HG03045 (cell line): ENCODE measurements around the gene GALNT9.
"Not testable (repeated sequence)": the region's sequence is repeated elsewhere in the genome, so short reads cannot be mapped to it uniquely, and the experiment has no call there.

ENCODE experiments used
- ATAC-seq: cut with Tn5 transposase; IDR thresholded peaks from one replicate; pipeline ENCODE4 v1.9.1; 2021; ENCODE audit warnings: mild to moderate bottlenecking, moderate library complexity; ENCODE audit not compliant: unreplicated experiment

Gene GALNT9

DNA sequence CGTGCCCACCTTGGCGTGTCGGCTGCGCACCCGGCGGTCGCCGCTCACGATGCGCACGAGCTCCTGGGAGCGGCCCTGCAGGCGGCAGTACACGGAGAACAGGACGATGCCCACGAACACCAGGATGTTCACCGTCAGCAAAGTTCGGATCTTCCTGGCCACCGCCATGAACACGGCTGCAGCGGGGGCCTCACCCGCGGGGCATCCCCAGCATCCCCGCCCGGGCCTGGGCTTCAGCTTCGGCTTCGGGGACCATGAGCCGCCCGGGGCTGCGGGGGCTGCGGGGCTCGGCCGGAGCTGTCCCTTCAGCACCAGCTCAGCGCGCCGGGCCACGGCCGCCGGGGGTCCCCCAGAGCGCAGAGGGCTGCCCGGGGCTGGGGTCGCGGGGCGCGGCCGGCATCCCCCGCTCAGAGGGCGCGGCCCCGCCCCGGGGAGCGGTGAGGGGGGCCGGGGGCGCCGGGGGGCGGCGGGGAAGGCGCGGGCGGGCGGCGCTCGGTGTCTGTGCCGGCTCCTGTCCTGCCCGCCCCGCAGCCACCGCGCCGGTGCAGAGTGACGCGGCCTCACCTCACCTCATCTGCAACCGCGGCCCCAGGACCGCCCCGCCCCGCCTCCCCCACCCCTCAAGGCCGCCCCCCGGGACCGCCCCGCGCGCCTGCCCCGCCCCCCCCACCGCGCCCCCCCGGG, at the start of gene GALNT9:
Gene GALNT9, minus strand, starts transcription at position 554 of the 684 bp plus-strand sequence. Its CDS starts 386 bp downstream, at position 168.
- no peak for ATAC-seq

DNA sequence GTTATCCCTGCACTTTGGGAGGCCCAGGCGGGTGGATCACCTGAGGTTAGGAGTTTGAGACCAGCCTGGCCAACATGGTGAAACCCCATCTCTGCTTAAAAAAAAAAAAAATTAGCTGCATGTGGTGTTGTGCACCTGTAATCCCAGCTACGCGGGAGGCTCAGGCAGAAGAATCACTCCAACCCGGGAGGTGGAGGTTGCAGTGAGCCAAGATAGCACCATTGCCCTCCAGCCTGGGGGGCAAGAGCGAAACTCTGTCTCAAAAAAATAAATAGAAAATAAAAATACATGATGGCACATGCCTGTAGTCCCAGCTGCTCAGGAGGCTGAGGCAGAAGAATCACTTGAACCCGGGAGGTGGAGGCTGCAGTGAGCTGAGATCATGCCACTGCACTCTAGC, 49.7 kb upstream of the GALNT9 start:
- not testable (repeated sequence) for ATAC-seq

DNA sequence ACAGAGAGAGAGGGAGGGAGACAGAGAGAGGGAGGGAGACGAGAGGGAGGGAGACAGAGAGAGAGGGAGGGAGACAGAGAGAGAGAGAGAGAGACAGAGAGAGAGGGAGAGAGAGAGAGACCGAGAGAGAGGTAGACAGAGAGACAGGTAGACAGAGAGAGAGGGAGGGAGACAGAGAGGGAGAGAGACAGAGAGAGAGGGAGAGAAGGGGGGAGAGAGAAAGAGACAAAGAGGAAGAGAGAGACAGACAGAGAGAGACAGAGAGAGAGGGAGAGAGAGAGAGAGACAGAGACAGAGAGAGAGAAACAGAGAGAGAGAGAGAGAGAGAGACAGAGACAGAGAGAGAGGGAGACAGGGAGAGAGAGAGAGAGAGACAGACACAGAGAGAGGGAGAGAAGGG, 47.8 kb upstream of the GALNT9 start:
- ATAC-seq, result no peak

DNA sequence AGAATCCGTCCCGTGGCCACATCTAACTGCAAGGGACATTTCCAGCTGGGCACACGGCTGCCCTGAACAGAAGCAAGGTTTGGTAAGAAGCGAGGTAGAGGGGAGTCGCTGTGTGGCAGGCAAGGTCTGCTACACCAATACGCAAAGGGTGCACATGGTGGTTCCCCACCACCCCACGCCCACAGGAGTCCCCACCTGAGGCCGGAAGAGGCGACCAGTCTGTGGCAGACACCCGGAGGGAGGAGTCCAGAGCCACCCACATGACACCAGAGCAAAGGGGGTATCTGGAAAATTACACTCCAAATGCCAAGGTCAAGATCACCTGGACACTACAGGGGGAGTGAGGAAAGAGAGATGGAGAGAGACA, 47.1 kb upstream of the GALNT9 start:
- no peak for ATAC-seq

DNA sequence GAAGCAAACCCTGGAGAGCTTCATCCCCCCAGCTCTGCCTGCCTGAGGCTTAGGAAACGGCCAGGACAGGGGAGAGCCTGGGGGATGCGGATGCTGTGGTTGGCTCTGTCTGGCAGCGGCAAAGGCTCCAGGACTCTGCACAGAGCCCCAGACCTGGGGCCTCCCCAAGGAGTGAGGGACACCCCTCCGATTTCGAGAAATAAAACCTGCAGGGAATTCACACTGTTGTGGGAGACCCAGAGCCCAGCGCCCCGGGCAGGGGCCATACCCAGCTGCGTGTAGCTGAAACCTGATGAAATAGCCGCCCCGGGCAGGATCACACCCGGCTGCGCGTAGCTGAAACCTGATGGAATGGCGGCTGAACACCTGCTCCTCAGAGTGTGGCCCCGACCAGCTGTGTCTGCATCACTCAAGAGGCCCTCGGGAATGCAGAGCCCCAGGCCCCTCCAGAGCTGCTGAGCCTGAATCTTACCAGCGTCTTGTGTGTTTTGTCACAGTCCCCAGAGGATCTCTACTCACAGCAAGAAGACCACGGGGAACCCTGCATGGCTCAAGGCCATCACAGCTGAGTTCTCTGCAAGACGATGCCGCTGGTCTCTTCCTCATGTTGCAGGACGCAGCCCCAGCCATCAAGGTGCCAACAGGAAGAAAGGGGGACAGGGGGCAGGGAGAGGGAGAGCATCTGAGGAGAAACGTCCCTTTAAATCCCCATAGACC, 46.5 kb upstream of the GALNT9 start:
- no peak for ATAC-seq

DNA sequence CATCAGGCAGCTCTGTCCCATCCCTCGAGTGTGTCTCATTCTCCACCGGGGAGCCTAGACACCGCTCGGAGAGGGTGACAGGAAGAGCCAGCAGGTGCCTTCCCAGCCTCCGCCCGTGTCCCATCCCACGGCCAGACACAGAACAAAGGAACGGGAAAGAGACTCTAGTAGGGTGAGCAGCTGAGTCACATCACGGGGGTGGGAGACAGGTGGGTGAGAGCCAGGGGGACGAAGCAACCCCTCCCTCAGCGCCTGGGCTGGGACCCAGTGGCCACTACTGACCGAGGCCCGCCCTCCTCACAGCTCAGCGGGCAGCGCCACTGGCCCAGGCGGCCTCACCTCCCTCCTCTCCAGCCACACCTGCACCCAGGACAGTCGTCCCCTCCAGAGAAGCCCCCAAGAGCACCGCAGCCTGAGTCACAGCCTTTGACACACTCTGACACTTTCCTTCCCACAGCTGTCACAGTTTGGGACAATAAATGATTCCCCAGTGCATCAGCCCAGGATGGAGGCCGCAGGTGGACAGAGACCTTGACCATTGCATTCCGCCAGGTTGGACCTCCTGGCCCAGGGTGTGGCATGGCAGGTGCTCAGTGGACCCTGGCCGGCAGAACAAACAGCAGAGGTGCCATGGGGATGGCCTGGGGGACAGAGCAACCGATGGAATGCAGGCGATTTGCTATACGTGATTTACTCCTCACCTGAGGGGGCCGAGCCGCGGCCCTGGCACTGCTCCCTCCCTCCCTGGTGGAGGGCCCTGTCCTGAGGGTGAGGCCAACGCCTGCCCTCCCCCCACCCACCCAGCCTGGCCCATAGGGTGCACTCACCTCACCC, 45.4 kb upstream of the GALNT9 start:
- ATAC-seq, result no peak

DNA sequence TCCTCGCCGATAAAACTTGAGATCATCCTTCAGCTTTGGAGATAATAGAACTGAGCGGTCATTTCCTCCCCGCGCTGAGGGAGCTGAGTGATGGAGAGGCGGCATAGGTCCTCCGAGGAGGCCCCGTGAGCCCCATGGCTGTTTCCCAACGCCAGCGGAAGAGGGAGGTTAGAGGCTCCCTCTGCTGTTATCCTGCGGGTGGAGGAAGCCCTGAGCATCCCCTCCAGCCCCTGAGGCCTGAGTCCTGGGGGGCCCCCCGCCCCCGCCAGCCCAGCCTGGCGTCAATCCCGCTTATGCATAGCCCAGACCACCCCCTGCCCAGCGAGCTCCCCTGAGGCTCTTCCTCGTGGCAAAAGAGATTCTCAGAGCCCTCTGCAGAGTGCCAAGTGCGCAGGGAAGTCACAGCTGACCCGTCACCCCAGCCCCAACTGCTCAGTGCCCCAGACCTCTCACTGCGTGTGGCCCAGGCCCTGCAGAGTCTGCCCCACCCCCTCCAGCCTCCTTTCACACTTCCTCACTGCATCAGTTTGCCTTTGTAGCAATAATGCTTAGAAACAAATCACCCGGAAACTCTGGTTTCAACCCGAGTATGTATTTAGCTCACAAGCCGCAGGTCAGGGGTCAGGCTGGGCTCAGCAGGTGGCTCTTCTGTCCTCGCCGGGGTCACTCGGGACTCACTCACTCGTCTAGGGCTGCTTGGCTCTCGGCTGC, 44.7 kb upstream of the GALNT9 start:
- no peak for ATAC-seq

DNA sequence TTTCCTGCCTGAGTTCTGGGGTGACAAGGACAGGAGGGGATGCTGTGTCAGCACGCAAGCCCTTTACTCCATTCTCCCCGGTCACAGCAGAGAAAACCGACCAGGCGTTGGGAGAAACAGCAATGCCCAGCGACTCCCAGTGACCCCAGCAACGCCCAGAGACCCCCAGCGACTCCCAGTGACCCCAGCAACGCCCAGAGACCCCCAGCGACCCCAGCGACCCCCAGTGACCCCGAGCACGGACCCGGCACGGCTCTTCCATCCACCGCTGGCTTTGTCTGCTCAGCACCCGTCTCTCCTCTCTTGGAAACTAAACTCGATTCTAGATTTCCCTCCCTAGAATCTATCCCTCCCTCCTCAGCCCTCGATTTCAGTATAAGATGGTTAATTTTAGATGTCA, 38.5 kb upstream of the GALNT9 start:
- ATAC-seq, result no peak

DNA sequence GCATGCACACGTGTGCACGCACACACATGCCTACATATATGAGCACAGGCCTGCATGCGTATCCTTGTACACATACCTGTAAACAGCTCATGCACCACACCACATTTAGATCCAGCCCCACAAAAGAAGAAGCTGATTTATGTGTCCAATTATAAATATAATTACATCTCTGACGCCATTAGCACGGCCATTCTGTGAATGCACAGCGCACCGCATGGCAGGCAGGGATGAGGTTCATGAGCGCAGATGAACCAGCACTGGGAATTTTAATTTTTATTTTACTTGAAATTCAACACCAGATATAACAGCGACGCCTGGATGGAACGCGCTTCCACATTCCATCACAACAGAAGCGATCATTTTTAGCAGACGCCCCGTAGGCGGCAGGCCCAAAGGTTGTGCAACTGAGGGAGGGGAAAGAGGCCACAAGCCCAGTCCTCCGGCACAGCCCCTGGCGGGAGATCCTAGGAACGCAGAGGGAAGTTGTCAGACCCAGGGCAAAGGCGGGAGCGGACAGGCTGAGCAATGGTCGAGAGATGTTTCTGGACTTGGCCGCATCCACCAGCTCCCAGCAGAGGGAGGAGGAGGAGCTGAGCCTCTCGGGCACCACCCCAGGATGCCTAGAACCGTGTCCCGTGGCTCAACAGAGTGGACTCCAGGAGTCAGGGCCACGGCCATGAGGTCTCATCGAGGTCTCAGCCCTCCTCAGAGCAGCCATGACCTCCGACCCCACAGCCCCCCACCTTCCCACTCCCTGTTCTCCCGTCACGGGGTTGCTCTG, 37.9 kb upstream of the GALNT9 start:
- ATAC-seq, result no peak

DNA sequence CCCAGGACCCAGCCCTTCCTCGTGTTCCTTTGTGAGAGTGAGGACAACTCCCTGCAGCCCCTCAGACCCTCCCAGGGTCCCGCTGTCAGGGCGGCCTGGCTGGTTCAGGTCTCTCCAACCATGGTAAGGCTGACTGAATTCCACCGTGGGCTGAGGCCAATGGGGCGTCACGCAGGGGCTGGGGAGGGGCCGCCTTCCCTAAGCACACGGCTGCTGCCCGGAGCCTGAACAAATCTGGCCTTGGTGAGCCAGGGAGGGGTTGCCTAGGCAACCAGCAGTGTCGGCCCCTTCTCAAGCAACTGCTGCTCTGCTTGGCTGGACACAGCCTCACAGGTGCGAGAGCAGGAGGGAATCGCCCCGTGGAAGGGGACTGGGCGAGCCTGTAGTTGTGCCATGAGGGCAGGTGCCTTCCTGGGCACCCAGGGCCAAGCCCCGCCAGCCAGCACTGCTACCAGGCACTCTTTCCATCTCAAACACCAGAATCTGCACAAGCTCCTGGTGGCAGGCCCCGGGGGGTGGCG, 37.0 kb upstream of the GALNT9 start:
- no peak for ATAC-seq

DNA sequence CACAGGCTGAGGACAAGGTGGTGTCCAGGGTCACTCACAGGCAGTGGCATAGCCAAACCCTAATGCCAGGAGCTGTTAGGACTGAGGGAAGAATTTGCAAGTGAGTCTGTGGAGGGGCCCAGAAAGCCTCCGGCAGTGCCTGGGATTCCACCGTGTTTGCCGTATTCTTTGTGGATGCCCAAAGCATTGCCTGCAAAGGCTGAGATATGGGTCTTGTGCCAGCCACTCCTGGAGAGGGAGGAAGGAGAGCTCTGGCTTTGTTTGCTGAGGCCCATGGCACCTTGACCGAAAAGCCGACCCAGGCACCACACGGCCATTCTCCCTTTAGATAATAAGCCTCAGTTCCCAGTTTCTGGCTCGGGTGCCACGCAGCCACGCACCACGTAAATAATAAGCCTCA, 35.8 kb upstream of the GALNT9 start:
- no peak for ATAC-seq

DNA sequence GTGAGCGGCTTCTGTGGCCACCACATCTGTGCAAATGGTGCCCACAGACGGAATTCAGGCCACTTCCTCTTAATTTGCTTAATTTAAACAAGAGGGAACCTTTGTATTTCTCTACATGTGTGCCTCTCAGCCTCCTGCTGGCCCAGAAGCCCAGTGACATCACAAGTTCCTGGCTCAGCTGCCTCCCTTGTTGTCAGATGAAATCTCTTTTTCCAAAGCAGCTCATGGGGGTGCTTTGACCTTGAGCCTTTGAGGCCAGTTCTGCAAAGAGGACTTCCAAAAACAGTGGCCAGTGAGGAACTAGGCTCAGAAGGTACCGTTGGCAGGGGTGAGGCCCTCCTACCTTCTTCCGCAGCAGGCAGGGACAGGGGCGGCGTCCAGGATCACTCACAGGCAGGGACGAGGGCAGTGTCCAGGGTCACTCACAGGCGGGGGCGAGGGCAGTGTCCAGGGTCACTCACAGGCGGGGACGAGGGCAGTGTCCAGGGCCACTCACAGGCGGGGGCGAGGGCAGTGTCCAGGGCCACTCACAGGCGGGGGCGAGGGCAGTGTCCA, 35.0 kb upstream of the GALNT9 start:
- ATAC-seq, result no peak

DNA sequence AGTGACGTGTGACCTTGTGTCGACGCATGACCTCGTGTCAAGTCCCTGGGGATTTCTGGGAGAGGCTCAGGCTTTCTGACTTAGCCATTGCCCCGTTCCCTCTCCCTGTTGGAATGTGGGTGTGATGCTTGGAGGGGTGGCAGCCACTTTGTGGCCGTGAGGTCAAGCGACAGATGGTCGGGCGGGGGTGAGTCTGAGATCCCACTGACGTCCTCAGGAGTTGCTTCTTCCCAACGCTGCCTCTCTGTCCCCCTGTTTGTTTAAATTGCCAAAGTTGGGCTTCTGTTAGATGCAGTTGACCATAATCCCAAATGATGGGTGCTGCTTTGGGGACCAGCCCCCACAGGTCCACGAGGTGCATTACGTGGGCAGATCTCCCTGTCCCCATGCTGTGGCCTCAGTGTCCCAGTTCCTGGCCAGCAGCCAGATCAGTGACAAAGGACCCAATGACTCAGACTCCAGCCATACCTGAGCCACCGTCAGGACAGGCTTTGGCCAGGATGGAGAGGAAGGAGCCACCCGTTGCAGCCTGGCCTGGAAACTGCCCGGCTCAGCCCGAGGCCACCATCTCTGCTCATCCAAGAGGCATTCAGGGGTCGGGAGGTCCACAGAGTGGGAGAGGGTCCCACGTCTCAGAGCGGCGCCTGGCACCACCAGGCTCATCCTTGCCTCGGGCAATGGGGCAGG, 34.4 kb upstream of the GALNT9 start:
- ATAC-seq, result no peak

DNA sequence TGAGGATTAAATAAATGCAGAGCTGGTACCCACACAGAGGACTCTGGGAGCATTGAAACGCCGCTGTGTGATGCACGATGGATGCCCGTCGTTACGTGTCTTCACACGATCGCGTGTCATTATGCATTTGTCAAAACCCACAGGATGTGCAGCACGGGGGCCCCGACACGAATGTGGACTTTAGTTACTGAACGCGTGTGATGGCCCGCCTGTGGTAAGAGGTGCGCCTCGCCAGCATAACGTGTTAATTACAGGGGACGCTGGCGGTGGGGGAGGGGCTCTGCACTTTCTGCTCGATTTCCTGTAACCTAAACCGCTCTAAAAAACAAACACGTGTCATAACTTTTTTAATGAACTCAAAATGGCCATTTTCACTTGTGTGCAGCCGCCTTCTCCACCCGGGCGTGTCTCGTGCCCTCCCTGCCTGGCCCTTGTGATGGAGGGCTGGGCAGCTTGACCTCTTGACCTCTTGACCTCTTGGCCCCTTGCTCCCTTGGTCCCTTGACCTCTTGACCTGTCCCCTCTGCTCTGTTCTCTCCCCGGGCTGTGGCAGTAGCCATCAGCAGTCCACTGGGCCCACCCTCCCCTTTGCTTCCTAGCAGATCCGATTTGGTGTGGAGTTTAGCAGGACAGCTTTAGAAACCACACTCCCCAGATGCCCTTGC, 33.7 kb upstream of the GALNT9 start:
- ATAC-seq, result no peak

DNA sequence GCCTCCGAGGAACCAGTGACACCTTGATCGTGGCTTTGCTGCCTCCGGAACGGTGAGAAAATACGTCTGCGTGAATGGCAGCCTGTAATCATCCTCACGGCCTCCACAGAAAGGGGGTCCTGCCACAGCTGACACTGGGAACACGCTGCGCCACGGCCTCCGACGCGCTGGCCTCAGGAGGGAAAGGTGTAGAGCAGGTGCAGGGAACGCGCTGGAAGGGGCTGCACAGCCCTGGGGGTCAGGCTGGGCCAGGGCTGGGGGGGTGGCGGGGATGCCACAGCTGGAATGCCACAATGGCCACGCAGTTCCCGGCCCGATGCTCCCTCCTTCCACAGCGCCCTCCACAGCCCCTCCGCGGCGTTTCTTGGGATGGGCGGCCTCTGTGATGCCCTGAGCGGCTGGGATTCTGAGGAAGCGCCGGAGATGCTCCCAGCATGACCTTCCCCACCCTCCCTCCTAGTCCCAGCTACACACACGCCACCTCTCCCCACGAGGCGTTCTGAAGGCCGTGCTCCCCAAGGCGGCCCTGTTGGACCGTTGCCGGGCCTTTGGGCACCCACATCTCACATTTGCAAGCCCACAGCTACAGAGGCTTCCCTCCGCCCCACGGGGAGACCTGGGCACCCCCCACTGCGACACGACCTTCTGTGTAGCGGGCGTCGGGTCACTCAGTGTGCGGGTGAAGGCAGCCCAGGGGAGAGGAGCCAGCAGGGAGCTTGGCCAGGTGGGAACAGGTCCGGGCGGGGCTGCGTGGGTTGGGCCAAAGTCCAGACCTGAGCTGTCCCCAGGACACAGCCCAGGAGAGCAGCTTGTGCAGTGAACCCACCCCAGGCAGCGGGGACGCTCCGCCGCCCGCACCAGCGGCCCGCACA, 31.8 kb upstream of the GALNT9 start:
- ATAC-seq, result no peak

DNA sequence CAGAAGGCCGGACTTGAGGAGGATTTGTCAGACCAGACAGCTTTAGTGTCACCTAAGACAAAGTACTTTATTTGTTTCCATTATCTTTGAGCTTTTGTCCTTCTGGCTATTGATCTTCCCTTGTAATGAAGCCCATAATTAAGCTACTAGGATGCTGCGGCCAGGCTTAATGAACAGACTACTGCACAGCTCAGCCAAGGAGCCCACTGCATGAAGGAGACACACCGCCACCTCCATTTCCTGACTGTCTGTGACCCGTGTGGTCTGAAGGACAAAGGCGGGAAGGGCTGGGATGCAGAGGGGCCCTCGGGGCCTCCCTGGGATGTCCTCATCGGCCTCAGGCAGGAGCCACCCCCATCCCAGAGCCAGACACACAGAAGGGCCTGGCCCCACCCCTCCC, 31.0 kb upstream of the GALNT9 start:
- ATAC-seq, result no peak

DNA sequence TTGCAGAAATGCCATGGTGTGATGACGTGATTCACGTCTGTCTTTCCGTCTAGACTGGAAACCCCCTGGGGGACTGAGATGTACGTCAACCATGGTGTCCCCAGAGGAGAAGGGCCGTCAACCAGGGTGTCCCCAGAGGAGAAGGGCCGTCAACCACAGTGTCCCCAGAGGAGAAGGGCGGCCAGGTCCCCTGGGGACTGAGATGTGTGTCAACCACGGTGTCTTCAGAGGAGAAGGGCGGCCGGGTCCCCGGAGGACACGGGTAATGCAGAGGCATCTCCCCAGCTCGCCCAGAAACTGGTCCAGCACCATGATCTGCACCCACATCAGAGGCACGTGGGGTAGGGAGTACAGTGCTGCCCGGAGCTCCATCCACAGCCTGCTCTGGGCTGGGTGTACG, 30.6 kb upstream of the GALNT9 start:
- ATAC-seq, result no peak

DNA sequence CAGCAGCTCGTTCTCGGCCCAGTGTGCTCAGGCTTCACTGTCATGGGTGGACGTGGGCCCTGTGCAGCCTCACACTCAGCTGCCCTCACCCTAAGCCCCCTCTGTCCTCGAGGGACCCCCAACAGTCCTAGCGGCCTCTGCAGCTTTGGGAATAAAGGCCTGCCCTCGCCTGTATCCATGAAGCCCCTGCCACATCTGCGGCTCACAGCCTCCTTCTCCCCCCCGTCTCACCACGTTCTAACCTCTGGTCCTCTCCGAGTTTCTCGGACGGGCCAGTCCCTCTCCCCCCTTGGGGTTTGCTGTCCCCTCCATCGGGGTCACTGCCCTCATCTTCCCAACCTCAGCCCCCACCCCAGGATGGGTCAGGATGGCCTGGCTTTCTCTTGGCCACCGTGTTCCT, 30.2 kb upstream of the GALNT9 start:
- ATAC-seq, result no peak
